NT2/D1 (cell line): ENCODE results near the gene ZBTB20.
A peak's percentile ranks its signal among the peaks of the same experiment; 100 is the strongest.

Experiments used
- DNase-seq: peaks from one replicate; pipeline ENCODE4 v3.0.0-alpha.2; 2011; ENCODE audit warnings: low read depth, low spot score
- H3K27me3 ChIP-seq: 2 replicates; pipeline ENCODE4 v1.6.0; 2011; ENCODE audit warnings: mild to moderate bottlenecking; ENCODE audit not compliant: insufficient read length, insufficient read depth
- H3K36me3 ChIP-seq: 2 replicates; pipeline ENCODE4 v1.6.1; 2011; ENCODE audit warnings: mild to moderate bottlenecking, low read length, mixed read lengths; ENCODE audit not compliant: insufficient read depth, insufficient read length
- H3K4me1 ChIP-seq: 2 replicates; pipeline ENCODE4 v1.5.1; 2011; ENCODE audit not compliant: insufficient read depth, insufficient read length
- H3K4me3 ChIP-seq: 2 replicates; pipeline ENCODE4 v1.5.1; 2011; ENCODE audit warnings: low read depth; ENCODE audit not compliant: insufficient read length
- H3K9ac ChIP-seq: 2 replicates; pipeline ENCODE4 v1.6.0; 2011; ENCODE audit warnings: low read depth; ENCODE audit not compliant: insufficient read length
- H3K9me3 ChIP-seq: 2 replicates; pipeline ENCODE4 v1.5.1; 2011; ENCODE audit warnings: mild to moderate bottlenecking, low read length; ENCODE audit not compliant: insufficient read depth
- SUZ12 ChIP-seq: IDR thresholded peaks from 2 replicates; pipeline ENCODE4 v1.6.1; 2011; ENCODE audit not compliant: insufficient read length, insufficient read depth; ENCODE audit errors: extremely low read depth
- YY1 ChIP-seq: IDR thresholded peaks from 2 replicates; pipeline ENCODE4 v1.6.1; 2011; ENCODE audit not compliant: insufficient read length, insufficient read depth
- ZNF274 ChIP-seq: IDR thresholded peaks from 2 replicates; pipeline ENCODE4 v1.6.1; 2011; ENCODE audit warnings: mild to moderate bottlenecking, low read depth, low read length

ZBTB20 gene

GRCh38 chr3:114299421-114299820 lies 847.7 kb downstream of the ZBTB20 start:
- peak; percentile 16 for DNase-seq

DNA sequence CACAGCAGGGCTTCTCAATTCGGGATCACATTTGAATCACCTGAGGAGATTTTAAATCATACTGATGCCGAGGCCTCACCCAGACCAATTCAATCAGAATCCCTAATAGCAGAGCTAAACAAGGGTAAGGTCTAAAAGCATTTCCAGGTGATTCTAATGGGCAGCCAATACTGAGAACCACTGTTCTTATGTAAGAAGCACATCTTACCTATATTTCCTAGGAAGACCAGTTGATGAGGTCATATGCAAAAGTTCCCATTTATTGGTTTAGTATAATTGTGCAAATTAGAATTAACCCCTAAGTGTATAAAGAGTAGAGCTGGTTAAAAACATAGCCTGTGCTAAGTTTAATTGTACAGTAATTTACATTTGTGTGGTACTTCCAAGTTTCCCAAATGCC lies 851.1 kb downstream of the ZBTB20 start:
- Histone ChIP-seq H3K4me3 (no peak overlapping the region), H3K36me3 (no peaks in the 10 kb centered on the region), H3K9me3 (no peaks in the 10 kb centered on the region), H3K27me3 (no peaks in the 10 kb centered on the region), H3K4me1 (peaks cover 5% of the 10 kb centered on the region), H3K9ac (no peak overlapping the region)
- DNase-seq = no peak
- TF ChIP-seq SUZ12 = no peak

More at GRCh38 chr3:114299421-114299820, 847.7 kb downstream of the ZBTB20 start:
- Histone ChIP-seq H3K27me3 (no peaks in the 10 kb centered on the region), H3K9ac (no peak overlapping the region), H3K9me3 (no peaks in the 10 kb centered on the region), H3K4me1 (no peaks in the 10 kb centered on the region), H3K36me3 (no peaks in the 10 kb centered on the region), H3K4me3 (no peak overlapping the region)
- TF ChIP-seq YY1 = no peak
- no peak for TF ChIP-seq ZNF274
- TF ChIP-seq SUZ12 = no peak

DNA sequence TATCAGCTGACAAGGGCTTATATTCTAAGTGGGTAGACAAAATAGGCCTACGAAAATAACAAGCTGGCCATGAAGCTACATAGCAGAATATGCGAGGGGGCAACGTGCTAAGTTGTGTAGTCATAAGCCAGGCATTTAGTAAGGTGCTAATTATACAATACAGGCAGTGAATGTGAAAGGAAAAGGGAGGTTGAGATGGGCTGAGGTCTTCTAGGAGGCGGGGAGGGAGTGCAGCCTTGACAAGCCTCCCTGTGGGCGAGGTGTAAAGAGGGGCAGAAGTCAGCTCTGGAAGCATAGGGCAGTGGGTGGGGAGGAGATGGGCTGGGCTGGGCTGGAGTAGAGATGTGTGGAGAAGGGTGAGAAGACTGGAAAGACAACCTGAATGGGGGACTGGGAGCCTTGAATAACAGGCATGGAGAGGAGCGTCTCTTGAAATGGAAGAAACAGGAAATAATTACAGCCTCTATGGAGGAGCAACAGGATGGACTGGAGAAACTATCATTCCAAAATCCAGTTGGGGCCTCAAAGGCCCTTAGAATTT lies 852.1 kb downstream of the ZBTB20 start:
- TF ChIP-seq ZNF274 (no peak), SUZ12 (no peak), YY1 (no peak)
- Histone ChIP-seq H3K9me3 (no peaks in the 10 kb centered on the region), H3K27me3 (no peaks in the 10 kb centered on the region), H3K4me3 (no peak overlapping the region), H3K9ac (no peak overlapping the region), H3K4me1 (peaks cover 6% of the 10 kb centered on the region), H3K36me3 (no peaks in the 10 kb centered on the region)
- no peak for DNase-seq

DNA sequence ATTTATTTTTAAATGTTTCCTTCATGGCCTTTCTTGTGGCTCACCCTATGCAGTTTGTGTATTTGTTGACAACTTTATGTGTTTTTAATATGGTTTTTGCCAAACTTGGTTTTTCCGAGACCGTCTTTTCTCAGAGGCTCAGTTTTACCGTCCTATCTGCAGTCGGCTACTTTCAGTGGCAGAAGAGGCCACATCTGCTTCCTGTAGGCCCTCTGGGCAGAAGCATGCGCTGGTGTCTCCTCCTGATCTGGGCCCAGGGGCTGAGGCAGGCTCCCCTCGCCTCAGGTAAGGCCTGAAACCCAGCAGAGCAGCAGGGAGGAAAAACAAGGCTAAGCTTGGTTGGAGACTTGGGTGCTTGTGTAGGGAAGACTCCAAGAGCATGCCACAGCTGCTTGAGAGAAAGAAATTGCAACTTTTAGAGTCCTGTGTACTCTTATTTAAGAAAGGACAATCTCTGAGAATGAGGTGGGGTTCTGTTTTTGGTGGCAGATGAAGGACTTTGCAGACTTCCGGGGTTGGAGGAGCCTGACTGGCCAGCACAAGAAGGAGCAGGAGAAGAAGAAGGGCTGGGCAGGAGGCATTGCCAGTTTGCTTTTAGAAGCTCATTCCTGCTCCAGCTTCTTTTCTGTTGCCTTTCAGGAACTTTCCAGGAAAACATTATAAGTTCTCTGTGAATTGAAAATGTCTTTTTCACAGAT lies 853.1 kb downstream of the ZBTB20 start, which contains the start of gene TIGIT:
TSS of gene TIGIT (plus strand) at position 191 of the 698 bp plus-strand sequence. CDS start at position 225, 34 bp downstream.
- Histone ChIP-seq H3K9ac (no peak within 1 kb of the TSS), H3K36me3 (no peaks in the 10 kb centered on the region), H3K4me1 (peaks cover 6% of the 10 kb centered on the region), H3K9me3 (no peaks in the 10 kb centered on the region), H3K4me3 (no peak within 1 kb of the TSS), H3K27me3 (no peaks in the 10 kb centered on the region)
- no peak for DNase-seq
- TF ChIP-seq SUZ12 (no peak), ZNF274 (no peak), YY1 (no peak)

DNA sequence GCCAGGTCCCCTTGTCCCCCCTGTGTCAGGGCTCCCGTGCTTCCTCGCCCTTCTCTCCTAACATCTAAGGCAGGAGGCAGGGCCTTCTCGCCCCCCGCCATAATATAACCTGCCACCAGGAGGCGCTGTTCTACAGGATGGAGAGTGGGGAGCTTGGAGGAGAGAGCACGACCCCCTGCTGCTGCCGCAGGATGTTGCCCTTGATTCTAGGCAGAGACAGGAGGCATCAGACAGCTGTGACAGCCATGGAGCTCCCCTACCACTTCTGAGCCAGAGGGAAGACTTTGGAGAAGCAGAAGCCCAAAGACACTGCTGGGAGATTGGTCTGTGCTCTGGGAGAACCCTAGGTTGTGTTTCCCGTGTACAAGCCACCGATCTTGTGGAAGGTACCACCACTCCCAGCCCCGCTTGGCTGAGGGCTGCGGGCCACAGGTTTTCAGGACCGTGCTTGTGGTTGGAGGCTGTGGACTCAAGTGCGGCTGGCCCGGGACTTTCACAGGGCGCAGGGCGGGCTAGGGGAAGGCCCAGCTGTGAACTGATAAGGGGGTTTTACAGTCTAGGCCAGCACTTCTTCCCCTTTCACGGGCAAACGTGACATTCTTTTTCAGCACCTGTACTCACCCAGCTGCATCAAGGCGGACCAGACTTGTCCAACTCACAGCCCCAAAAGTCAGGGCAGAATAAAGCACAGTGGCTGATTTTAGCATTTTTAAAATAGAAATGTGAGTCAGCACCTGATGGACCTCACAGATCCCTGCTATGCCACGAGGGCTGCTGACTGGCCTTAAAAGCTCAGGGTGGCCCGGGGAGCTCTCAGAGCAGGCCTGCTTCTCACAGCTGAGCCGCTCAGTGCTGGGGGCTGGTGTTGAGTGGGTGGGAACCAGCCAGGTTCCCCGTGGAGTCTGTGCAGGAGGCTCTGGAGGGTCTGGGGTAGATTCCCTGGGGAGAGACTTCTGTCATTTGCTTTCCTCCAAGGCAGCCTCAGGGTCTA lies 855.9 kb downstream of the ZBTB20 start:
- H3K4me1 ChIP-seq = peaks cover 6% of the 10 kb centered on the region
- H3K4me3 ChIP-seq = no peak overlapping the region
- H3K9me3 ChIP-seq = no peaks in the 10 kb centered on the region
- TF ChIP-seq SUZ12 (no peak), YY1 (no peak), ZNF274 (no peak)
- H3K9ac ChIP-seq = no peak overlapping the region
- H3K36me3 ChIP-seq = no peaks in the 10 kb centered on the region
- no peaks in the 10 kb centered on the region for H3K27me3 ChIP-seq
- peak; percentile 89 for DNase-seq

DNA sequence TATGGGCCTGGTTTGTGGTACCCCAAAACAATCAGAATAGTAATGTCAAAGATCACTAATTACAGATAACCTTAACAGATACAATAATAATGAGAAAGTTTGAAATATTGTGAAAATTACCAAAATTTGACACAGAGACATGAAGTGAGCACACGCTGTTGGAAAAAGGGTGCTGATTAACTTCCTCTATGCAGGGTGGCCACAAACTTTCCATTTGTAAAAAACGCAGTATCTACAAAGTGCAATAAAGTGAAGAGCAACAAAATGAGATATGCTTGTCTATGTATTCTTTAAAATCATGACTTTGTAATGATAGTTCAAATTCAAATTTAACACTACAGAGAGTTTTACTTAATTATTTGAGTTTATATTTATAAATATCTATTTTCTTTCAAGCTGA lies 860.8 kb downstream of the ZBTB20 start:
- Histone ChIP-seq H3K4me1 (peaks cover 4% of the 10 kb centered on the region), H3K4me3 (no peak overlapping the region), H3K9ac (no peak overlapping the region), H3K36me3 (no peaks in the 10 kb centered on the region), H3K27me3 (no peaks in the 10 kb centered on the region), H3K9me3 (no peaks in the 10 kb centered on the region)
- TF ChIP-seq ZNF274 = no peak
- TF ChIP-seq SUZ12 = no peak
- no peak for TF ChIP-seq YY1
- no peak for DNase-seq
